ENCODE data around the gene AMOTL2.

- TF ChIP-seq CTCF (IDR thresholded peaks at IDR 0.05; ENCODE audit: poor library complexity) (no peak), EZH2 (IDR thresholded peaks at IDR 0.05; ENCODE audit: borderline replicate concordance) (no peak)
Measured at GRCh38 chr3:134381076-134381475, 6.8 kb upstream of the AMOTL2 start.

Measured in hepatocyte (in vitro differentiated cells).